Measurements from ENCODE around the gene MCM6.

- no peak for TF ChIP-seq CTCF (IDR thresholded peaks at IDR 0.05)
- no peak for TF ChIP-seq POLR2A (IDR thresholded peaks at IDR 0.05)
Measured at GRCh38 chr2:135925571-135925970, 49.3 kb upstream of the MCM6 start.

All from testis (tissue), 2 donors.